Putamen (tissue), 1 donor: Measurements from ENCODE around the gene RPL26.
"Not testable (repeated sequence)": the region's sequence is repeated elsewhere in the genome, so short reads cannot be mapped to it uniquely, and the experiment has no call there.

Experiments used
- DNase-seq: peaks from one replicate; pipeline ENCODE4 v3.0.0-alpha.2; 2016; ENCODE audit warnings: low spot score

Gene RPL26

GRCh38 chr17:8365143-8365542 is 17.9 kb downstream of the RPL26 start:
- DNase-seq = no peak

GRCh38 chr17:8362651-8363332 is 20.2 kb downstream of the RPL26 start:
- no peak for DNase-seq

- DNase-seq = no peak
Measured at GRCh38 chr17:8360751-8361150, 22.2 kb downstream of the RPL26 start.

- DNase-seq = no peak
Measured at GRCh38 chr17:8360260-8360659, 22.7 kb downstream of the RPL26 start.

GRCh38 chr17:8359769-8360168 is 23.2 kb downstream of the RPL26 start:
- DNase-seq = peak; percentile 58

- no peak for DNase-seq
Measured at GRCh38 chr17:8357910-8358309, 25.1 kb downstream of the RPL26 start.

- DNase-seq = no peak
Measured at GRCh38 chr17:8354236-8354635, 28.8 kb downstream of the RPL26 start.

GRCh38 chr17:8353736-8354135 is 29.3 kb downstream of the RPL26 start:
- no peak for DNase-seq

GRCh38 chr17:8350339-8350738 is 32.7 kb downstream of the RPL26 start:
- no peak for DNase-seq

- DNase-seq = not testable (repeated sequence)
Measured at GRCh38 chr17:8347001-8347400, 36.0 kb downstream of the RPL26 start.

- DNase-seq = no peak
Measured at GRCh38 chr17:8345951-8346665, 36.9 kb downstream of the RPL26 start.

GRCh38 chr17:8345052-8345690 is 37.8 kb downstream of the RPL26 start:
- DNase-seq = no peak

- no peak for DNase-seq
Measured at GRCh38 chr17:8341456-8341855, 41.5 kb downstream of the RPL26 start.

- DNase-seq = no peak
Measured at GRCh38 chr17:8339540-8339939, 43.5 kb downstream of the RPL26 start, which contains the start of gene ODF4. TSS of gene ODF4 (plus strand) at chr17:8339840. CDS start at chr17:8340052, 212 bp downstream.

- no peak for DNase-seq
Measured at GRCh38 chr17:8338753-8339140, 44.2 kb downstream of the RPL26 start.

GRCh38 chr17:8337802-8338752 is 44.9 kb downstream of the RPL26 start:
- no peak for DNase-seq

- DNase-seq = no peak
Measured at GRCh38 chr17:8333281-8333680, 49.7 kb downstream of the RPL26 start.

- no peak for DNase-seq
Measured at GRCh38 chr17:8332688-8333087, 50.3 kb downstream of the RPL26 start.

- no peak for DNase-seq
Measured at GRCh38 chr17:8332128-8332527, 50.9 kb downstream of the RPL26 start.
